Hepatocyte (in vitro differentiated cells): Measurements from ENCODE around the gene ARF6.

ENCODE experiments used
- CTCF ChIP-seq: fragments of 200-600 bp; sonication (generic); IDR thresholded peaks from 2 replicates; pipeline ENCODE4 v1.5.1; 2016; ENCODE audit warnings: antibody characterized with exemption, mild to moderate bottlenecking; ENCODE audit not compliant: poor library complexity
- EZH2 ChIP-seq: fragments of 200-600 bp; sonication (generic); IDR thresholded peaks from 2 replicates; pipeline ENCODE4 v1.6.1; 2016; ENCODE audit warnings: antibody characterized with exemption, mild to moderate bottlenecking, borderline replicate concordance
- EZH2phosphoT487 ChIP-seq: fragments of 200-600 bp; sonication (generic); IDR thresholded peaks from one replicate; pipeline ENCODE4 v1.6.1; 2018; ENCODE audit warnings: antibody characterized with exemption, mild to moderate bottlenecking, low read depth, moderate library complexity; ENCODE audit not compliant: unreplicated experiment, severe bottlenecking

GRCh38 chr14:49904270-49904669, 11.4 kb downstream of the ARF6 start:
- no peak for TF ChIP-seq CTCF
- no peak for TF ChIP-seq EZH2
- no peak for TF ChIP-seq EZH2phosphoT487
